HG03520 (cell line): ENCODE data around the gene C4orf36.

Experiments used
- ATAC-seq: cut with Tn5 transposase; IDR thresholded peaks from one replicate; pipeline ENCODE4 v1.9.1; 2021; ENCODE audit warnings: mild to moderate bottlenecking, moderate library complexity; ENCODE audit not compliant: unreplicated experiment

The C4orf36 gene

DNA sequence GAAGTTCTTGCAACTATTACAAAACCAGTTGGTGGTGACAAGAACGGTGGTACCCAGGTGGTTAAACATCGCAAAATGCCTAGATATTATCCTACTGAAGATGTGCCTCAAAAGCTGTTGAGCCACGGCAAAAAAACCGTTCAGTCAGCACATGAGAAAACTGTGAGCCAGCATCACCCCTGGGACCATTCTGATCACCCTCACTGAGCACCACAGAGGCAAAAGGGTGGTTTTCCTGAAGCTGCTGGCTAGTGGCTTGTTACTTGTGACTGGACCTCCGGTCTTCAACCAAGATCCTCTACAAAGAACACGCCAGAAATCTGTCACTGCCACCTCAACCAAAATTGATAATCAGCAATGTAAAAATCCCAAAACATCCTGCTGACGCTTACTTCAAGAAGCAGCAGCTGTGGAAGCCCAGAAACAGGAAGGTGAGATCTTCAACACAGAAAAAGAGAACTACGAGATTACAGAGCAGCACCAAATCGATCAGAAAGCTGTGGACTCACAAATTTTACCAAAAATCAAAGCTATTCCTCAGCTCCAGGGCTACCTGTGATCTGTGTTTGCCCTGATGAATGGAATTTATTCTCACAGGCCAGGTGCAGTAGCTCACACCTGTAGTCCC lies 21.7 kb downstream of the C4orf36 start:
- ATAC-seq: no peak

DNA sequence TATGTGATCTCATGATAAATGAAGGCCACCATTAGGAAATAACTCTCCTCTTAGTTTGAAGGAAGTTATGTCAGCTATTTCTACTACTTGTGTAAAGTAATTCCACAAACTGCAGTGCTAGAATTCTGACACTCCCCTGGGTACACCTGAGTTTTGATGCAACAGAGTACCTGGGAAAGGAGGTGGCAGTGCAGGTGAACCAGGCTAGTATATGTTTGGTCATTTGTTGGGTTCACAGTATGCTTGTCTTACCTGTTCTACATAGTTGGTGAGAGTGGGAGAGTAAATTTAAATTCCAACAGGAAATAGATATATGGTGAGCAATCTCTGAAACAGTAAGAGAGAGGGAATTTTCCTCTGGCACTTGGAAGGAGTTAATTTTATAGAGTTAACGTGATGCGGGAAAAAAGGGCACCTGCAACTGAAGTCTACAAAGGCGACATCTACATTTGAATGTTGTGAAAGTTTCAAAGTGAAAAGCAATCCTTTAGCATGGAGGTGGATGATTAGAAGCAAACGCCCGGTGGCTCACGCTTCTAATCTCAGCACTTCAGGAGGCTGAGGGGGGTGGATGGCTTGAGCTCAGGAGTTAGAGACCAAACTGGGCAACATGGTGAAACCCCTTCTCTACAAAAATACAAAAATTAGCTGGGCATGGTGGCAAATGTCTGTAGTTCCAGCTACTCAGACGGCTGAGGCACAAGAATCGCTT lies 34.7 kb downstream of the C4orf36 start:
- ATAC-seq: no peak

DNA sequence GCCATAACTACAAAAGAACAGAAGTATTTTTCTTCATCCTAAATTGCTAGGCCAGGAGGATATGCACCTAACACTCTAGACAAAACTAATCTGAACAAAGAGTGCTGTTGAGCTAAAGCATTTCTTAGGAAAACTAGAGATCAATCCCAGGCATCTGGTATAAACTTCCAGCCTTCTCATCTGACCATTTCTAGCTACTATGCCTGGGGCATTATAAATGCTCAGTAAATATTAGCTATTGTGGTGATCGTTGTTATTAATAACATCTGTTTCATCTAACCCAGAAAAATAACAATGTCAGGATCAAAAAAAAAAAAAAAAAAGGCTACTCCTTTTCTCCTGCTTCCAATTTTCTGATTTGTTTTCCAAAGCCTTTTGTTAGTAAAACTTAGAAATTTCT lies 35.3 kb downstream of the C4orf36 start:
- ATAC-seq: no peak

DNA sequence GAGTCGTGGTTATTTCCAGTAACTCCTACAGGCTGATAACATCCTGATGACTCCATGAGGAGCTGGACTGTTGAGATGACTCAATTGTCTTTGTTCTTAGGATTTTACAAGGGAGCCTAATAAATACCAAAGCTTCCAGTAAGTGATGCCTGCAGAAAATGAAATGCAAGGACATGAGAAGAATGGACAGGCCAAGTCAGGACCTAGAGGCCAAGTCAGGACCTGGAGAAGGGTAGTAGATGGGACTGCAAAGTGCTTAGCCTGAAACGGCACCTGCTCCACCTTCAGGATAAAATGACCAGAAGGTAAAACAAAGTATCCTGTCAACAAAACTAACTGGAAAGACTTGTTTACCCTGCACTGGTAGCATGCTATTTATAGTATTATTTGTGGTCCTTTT lies 36.6 kb downstream of the C4orf36 start:
- ATAC-seq: no peak

DNA sequence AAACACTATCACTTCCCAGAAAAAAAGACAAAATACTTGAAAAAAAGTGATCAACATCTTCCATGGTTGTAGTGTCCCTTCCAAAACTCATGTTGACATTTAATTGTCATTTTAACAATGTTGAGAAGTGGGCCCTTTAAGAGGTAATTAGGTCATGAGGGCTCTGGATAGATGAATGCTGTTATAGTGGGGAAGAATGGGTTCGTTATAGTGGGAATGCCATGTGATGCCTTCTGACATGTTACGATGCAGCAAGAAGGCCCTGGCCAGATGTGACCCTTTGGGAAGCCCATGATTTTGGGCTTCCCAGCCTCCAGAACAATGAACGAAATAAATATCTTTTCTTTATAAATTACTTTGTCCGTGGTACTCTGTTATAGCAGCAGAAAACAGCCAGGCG lies 39.0 kb downstream of the C4orf36 start:
- ATAC-seq: no peak

DNA sequence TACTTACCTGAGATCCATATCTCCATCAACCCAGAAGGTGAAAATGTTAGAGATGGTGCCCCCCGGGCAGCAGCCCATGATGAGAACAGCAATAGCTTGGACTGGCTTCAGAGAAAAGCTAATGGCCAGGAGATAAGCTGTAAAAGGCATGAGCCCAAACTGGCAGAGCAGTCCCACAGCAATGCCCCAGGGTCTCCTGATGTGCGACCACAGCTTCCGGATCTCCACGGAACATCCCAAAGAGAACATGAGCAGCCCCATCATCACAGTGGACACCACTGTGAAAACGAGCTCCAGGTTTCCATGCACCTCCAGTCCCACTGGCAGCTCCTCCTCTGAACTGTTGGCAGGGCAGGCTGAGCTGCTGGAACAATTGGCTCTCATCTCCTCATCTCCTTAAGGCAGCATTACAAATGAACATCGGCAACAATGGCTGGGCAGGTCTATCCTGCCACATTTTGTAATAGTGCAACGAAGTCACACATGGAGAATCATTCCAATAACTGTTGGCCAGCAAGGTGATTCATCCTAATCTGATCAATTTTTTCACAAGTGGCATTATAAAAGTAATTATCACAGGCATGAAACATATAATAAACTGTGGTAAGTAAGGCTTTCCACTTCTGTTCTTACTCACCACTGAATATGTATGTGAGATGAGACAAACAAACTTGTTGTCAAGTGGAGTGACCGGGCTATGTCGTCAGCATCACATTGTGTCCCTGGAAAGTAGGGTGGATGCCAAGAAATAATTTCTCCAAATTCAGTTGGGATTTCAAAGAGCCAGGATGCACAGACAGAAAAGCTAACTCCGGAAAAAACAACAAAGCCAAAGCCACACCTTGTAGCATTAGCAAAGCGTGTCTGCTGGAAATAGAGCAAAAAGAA lies 43.2 kb downstream of the C4orf36 start, which contains the start of gene SLC10A6:
TSS of gene SLC10A6 (minus strand) at position 653 of the 888 bp plus-strand sequence. CDS start at position 384, 269 bp downstream.
- no peak for ATAC-seq

DNA sequence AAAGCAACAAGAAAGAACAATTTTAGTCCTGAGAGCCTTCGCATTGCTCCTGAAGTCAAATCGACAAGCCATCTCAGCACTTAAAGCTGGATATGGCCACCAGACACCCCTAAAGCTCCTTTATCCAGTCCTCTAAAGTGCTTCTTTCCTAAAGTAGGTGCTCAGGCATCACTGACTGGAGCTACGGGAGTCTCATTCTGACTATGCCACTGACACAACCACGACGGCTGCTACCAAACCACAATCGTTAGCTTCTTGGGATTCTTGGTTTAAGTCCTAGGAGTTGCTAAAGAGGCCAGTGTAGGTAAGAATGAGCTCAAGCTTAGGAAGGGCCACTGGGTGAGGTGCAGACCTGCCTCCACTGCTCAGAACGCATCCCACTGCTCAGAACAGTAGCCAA lies 44.1 kb downstream of the C4orf36 start:
- ATAC-seq: no peak

DNA sequence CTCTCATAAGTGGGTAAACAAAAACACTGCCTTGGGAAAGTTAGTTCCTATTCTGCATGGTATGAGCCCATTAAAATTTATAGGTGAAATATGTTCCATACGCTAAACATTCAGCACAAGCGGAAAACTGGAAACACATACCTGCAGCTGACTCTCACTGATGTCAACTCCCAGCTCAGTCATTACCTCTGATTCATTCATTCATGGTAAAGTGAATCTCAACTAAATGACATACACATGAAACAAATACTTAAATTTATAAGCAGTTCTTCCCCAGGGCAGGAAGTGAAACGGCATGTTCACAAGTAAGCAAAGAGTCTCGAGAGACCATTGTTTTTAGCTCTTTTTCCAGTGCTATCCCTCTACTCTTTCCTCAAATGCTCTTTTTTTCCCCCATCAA lies 44.7 kb downstream of the C4orf36 start:
- ATAC-seq: no peak

DNA sequence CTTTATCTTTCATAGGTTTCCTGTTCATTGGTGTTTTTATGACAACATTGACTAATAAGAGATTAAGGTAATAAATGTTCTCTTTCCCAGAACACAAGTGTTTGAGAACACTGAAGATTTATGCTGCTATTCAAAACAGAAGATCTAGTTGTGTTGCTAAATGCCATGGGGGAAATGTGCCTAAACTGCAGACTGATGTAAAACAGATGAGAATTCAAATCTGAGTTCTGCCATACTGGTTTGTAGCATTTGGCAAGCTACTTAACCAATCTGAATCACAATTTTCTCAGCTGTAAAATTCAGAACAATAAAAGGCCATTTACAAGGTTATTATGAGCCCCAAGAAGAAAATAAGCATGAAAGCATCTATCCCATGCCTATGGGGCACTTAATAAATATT lies 45.3 kb downstream of the C4orf36 start:
- no peak for ATAC-seq

DNA sequence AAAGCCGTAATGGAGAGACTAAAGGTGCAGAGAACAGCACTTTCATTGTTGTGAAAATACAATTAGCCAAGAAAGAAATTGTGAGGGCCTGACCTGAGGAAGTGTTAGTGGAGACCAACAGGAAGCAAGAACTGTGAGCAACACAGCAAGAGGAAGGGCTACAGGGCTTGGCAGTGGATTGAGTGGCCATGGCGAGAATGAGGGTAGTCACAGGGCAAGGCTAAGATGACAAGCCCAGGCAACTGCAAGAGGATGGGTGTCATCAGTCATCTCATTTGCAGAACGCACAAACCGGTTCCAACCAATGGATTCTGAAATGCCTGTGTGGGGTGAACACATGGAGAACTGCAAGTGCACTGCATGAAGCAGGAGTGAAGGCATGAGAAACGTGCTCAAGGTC lies 46.6 kb downstream of the C4orf36 start:
- ATAC-seq: no peak

DNA sequence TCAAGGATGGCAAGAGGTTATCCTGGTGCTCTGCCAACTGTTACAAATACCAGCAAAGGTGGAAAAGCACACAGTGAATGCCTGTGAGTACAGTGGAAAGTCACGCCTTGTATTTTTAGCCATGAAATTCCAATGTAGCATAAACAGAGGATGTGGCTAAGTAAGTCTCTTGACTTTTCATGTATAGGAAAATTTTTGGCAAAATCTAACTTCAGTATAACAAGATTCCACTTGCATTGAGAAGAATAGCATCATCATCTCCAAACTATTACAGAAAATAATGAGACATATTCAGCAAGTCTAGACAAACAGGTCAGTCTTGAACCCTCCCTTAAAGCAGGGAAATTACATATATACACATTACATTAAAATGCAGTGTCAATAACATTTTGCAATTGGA lies 50.9 kb downstream of the C4orf36 start:
- no peak for ATAC-seq

DNA sequence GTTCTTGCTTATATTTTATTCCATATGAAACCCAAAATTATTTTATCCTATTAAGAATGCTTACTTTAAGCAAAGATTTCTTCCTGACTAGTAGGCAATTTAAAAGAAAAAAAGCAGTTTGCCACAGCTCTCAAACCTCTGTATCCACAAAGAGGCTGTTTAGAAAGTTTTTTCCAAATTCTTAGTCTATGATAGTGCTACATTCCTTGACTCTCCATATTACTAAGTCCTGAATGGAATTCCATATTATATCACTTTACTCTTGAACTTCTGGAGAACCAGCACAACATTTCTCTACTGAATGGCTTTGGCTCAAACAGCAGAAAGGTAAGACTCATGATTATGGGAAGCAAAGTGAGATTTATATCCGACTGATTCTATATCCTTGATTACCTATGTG lies 51.4 kb downstream of the C4orf36 start:
- ATAC-seq: no peak

DNA sequence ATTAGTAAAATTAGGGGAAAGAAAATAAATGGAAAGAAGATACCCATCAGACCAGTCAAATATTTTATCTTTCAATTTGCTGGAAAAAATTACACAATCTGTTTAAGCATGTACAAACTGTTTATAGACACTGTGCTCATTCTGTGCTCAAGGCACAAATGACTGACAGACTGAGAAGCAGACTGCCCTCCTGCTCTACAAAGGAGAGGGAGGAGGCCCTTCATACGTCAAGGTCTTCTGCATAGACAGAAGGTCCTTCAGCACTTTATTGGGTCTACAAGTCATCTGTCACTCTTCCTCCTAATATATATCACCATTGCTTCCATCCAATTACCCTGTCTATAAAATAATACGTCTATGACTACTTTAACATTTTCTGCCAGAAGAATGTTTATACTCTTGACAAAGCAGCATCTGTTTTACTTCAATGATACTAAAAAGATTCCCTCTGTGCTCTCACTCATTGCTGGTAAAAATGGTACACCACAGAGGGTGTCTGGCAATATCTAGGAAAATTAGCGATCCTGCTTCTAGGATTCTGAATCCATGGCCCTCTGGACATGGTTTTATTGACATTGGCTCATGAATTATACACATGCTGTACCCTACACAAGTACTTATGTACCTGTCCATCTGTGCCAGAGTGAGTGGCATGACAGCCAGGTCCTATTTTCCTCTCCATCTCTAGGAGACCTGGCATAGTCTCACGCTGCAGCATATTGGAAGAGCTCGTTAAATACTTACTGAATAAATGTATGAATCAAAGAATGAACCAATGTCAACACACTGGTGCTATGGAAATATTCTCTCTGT lies 54.3 kb downstream of the C4orf36 start:
- ATAC-seq: no peak

DNA sequence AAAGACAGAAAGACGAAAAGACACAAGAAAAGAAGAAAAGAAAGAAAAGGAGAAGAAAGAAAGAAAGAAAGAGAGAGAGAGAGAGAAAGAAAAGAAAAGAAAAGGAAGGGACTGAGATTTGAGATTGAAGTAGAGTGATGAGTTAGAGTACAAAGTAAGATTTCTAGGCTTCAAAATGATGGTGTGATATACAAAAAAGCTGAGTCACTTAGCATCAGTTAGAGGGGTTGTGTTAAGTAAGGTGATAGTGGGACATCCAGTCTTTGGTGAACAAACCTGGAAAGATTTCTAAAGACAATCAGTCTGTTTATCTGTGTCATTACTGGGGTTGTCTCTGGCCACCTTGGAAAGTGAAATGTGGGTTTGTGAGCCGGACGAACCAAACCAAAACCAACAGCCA lies 56.5 kb downstream of the C4orf36 start:
- ATAC-seq: no peak

DNA sequence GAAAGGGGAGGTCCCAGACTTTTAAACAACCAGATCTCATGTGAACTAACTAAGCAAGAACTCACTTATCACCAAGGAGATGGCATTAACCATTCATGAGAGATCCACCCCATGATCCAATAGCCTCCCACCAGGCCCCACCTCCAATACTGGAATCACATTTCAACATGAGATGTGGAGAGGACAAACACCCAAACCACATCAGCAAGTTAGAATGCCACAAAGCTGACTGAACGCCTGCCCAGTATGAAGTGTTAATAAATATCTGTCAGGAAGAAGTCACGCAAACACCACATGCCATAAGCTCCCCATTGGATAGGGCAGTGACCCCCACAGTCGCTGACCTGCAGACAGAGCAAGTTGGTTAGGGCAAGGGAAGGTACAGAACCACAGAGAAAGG lies 57.3 kb downstream of the C4orf36 start:
- no peak for ATAC-seq

DNA sequence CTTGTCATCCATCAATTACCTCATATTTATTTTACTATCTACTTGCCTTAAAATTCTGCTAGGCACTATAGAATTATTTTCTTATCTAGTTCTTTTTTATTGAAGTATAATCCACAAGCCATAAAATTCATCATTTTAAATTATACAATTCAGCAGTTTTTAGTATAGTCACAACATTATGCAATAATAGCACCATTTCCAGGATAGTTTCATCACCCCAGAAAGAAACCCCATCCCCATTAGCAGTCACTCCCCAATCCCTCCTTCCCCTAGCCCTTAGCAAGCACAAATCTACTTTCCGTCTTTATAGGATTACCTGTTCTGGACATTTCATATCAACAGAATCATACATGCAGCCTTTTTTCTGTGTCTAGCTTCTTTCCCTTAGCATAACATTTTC lies 58.6 kb downstream of the C4orf36 start:
- ATAC-seq: no peak

DNA sequence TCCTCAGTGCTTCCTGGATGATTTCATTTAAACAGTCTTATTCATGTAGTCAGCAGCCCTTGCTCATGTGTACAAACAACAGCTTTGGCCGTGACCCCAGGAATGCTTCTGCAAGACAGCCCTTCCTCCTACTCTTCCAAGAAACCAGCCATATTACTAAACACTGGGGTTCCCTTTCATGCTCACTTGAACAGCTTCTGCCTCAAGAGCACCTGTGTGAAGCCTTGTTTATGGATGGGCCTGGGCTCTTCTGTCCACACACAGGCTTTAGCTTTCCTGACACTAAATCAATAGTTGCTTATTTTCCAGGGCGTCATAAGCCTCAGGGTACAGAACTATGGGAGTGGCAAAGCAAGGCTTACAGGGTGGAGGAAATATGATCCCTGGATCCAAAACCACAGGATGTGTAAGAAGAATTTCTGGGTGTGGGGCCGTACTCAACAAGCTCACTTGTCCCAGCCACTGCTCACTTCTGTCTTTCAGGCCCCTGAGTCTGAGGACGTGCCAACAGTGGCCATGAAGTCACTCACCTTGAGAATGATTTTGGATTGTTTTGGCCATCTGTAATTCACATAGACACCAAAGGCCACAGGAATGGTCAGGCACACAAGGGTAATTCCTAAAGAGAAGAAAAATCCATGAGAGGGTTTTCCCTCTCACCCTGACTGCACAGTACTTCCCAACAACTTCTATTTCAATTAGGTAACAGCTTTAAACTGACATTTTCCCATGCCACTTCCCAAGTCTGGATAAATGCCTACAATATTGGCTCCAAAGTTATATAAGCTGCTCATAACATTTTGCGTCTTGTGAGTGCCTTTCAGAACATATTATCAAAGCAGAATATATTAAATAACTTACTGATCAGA lies 60.7 kb downstream of the C4orf36 start:
- no peak for ATAC-seq
